A204.1 (cell line): ENCODE measurements around the gene EMSY.

Experiments
- FAIRE-seq: peaks from 2 replicates; lab custom pipeline; 2012; peaks lifted over from hg19 to GRCh38; lab: Jason Lieb, UNC

Gene EMSY

GRCh38 chr11:76597533-76598425 is 153.0 kb downstream of the EMSY start:
- FAIRE-seq = no peak

- FAIRE-seq = no peak
Measured at GRCh38 chr11:76598426-76598839, 153.6 kb downstream of the EMSY start.

GRCh38 chr11:76599041-76600013 is 154.5 kb downstream of the EMSY start:
- FAIRE-seq = no peak

- FAIRE-seq = no peak
Measured at GRCh38 chr11:76600124-76600655, 155.4 kb downstream of the EMSY start.

GRCh38 chr11:76601272-76601671 is 156.5 kb downstream of the EMSY start:
- FAIRE-seq = no peak

- no peak for FAIRE-seq
Measured at GRCh38 chr11:76601724-76602123, 156.9 kb downstream of the EMSY start.

- FAIRE-seq = no peak
Measured at GRCh38 chr11:76602431-76602861, 157.6 kb downstream of the EMSY start.
